ENCODE data around the gene ST6GAL1.

GRCh38 chr3:187098923-187099512, 168.7 kb downstream of the ST6GAL1 start:
- no peak for TF ChIP-seq RXRA (IDR thresholded peaks at IDR 0.05; ENCODE audit: insufficient read depth, low read depth, low read length)
- TF ChIP-seq, protein P1, sequence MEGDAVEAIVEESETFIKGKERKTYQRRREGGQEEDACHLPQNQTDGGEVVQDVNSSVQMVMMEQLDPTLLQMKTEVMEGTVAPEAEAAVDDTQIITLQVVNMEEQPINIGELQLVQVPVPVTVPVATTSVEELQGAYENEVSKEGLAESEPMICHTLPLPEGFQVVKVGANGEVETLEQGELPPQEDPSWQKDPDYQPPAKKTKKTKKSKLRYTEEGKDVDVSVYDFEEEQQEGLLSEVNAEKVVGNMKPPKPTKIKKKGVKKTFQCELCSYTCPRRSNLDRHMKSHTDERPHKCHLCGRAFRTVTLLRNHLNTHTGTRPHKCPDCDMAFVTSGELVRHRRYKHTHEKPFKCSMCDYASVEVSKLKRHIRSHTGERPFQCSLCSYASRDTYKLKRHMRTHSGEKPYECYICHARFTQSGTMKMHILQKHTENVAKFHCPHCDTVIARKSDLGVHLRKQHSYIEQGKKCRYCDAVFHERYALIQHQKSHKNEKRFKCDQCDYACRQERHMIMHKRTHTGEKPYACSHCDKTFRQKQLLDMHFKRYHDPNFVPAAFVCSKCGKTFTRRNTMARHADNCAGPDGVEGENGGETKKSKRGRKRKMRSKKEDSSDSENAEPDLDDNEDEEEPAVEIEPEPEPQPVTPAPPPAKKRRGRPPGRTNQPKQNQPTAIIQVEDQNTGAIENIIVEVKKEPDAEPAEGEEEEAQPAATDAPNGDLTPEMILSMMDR (IDR thresholded peaks at IDR 0.05; ENCODE audit: control extremely low read depth in 1 of 3, insufficient read depth in 1 of 3, low read depth in 1 of 3, low read length in 3 of 3), result no peak
- no peak for TF ChIP-seq RAD21 (IDR thresholded peaks at IDR 0.05 in 1 of 2, conservative IDR thresholded peaks at IDR 0.05 in 1 of 2; ENCODE audit: low read depth in 2 of 2, low read length in 2 of 2)
- no peak for TF ChIP-seq RFX5 (IDR thresholded peaks at IDR 0.05; ENCODE audit: borderline replicate concordance, low read depth, low read length)
- TF ChIP-seq POLR2AphosphoS5 (IDR thresholded peaks at IDR 0.05; ENCODE audit: low read depth, low read length), result no peak
- TF ChIP-seq CREB1 (IDR thresholded peaks at IDR 0.05), result no peak
- no peak for TF ChIP-seq POLR2A (IDR thresholded peaks at IDR 0.05; ENCODE audit: control extremely low read depth in 1 of 2, low read depth in 2 of 2, low read length in 2 of 2)
- no peak for TF ChIP-seq EP300 (IDR thresholded peaks at IDR 0.05; ENCODE audit: borderline replicate concordance in 1 of 2, low read depth in 2 of 2, low read length in 2 of 2)

Data from H1 (cell line).